GM12892 (cell line): ENCODE data around the gene NPHS1. TPM values are rescaled to one million over a fixed set of nuclear protein-coding genes. Genes with fewer than 3 reads are reported as not detected.
"Not testable (repeated sequence)": the region's sequence is repeated elsewhere in the genome, so short reads cannot be mapped to it uniquely, and the experiment has no call there.

Experiments used
- DNase-seq: peaks from one replicate; pipeline ENCODE4 v3.0.0; 2011; ENCODE audit not compliant: insufficient read length
- FAIRE-seq: peaks from 2 replicates; lab custom pipeline; 2011; peaks lifted over from hg19 to GRCh38; lab: Jason Lieb, UNC
- POLR2A ChIP-seq: IDR thresholded peaks from 2 replicates; pipeline ENCODE4 v1.6.1; 2011; ENCODE audit warnings: low read depth, low read length, control low read depth
- POLR2AphosphoS5 ChIP-seq: IDR thresholded peaks from 2 replicates; pipeline ENCODE4 v1.6.1; 2011; ENCODE audit warnings: low read depth, low read length, control low read depth
- TAF1 ChIP-seq: IDR thresholded peaks from 2 replicates; pipeline ENCODE4 v1.6.1; 2011; ENCODE audit warnings: low read depth, mild to moderate bottlenecking, control low read depth, low read length, borderline replicate concordance
- polyA plus RNA-seq: library from polyadenylated mRNA; unstranded; fragments of >200 nt; gene quantifications from one replicate; pipeline ENCODE4 v1.2.1, GENCODE V29; 2012; ENCODE audit warnings: missing spikeins, inconsistent platforms; ENCODE audit not compliant: missing spikeins

Gene NPHS1
- not detected for polyA plus RNA-seq

GRCh38 chr19:35852029-35852780 lies at the start of gene NPHS1:
Gene NPHS1, minus strand, starts transcription at chr19:35852504. Its CDS starts 667 bp downstream, at chr19:35851837.
- FAIRE-seq, result no peak
- DNase-seq, result no peak
- TF ChIP-seq POLR2AphosphoS5 (no peak), POLR2A (no peak), TAF1 (no peak)

- peak; percentile 88 for FAIRE-seq
- TF ChIP-seq POLR2AphosphoS5 (no peak), POLR2A (no peak), TAF1 (no peak)
- DNase-seq, result no peak
Measured at GRCh38 chr19:35901055-35901644, 48.8 kb upstream of the NPHS1 start.

GRCh38 chr19:35899547-35900214 lies 47.4 kb upstream of the NPHS1 start:
- TF ChIP-seq POLR2AphosphoS5 (peak; percentile 45; the same call in 1 of the 2 replicates), TAF1 (no peak), POLR2A (0 out of 2 replicates have a peak, but pooled peaks have one; percentile 21)
- FAIRE-seq, result peak; percentile 99
- peak; percentile 93 for DNase-seq

GRCh38 chr19:35898499-35898809 lies 46.1 kb upstream of the NPHS1 start:
- TF ChIP-seq POLR2A (no peak), TAF1 (no peak), POLR2AphosphoS5 (no peak)
- FAIRE-seq, result no peak
- DNase-seq, result no peak

GRCh38 chr19:35897706-35898451 lies 45.6 kb upstream of the NPHS1 start:
- TF ChIP-seq TAF1 (no peak), POLR2A (no peak), POLR2AphosphoS5 (no peak)
- DNase-seq, result no peak

GRCh38 chr19:35896643-35897040 lies 44.3 kb upstream of the NPHS1 start:
- no peak for DNase-seq
- FAIRE-seq, result no peak
- no peak for TF ChIP-seq TAF1

More at GRCh38 chr19:35897706-35898451, 45.6 kb upstream of the NPHS1 start:
- no peak for FAIRE-seq

- FAIRE-seq, result no peak
- no peak; the same call in 1 of the 2 replicates for TF ChIP-seq POLR2A
- TF ChIP-seq POLR2AphosphoS5, result 0 out of 2 replicates have a peak, but pooled peaks have one; percentile 21
- DNase-seq, result no peak
Measured at GRCh38 chr19:35895911-35896642, 43.8 kb upstream of the NPHS1 start.

- no peak for FAIRE-seq
- no peak; the same call in 1 of the 2 replicates for TF ChIP-seq POLR2A
- TF ChIP-seq POLR2AphosphoS5, result no peak
- no peak for TF ChIP-seq TAF1
Measured at GRCh38 chr19:35894342-35894741, 42.0 kb upstream of the NPHS1 start.

GRCh38 chr19:35891819-35892218 lies 39.5 kb upstream of the NPHS1 start:
- 0 out of 2 replicates have a peak, but pooled peaks have one; percentile 18 for TF ChIP-seq POLR2A
- not testable (repeated sequence) for FAIRE-seq, DNase-seq

More at GRCh38 chr19:35894342-35894741, 42.0 kb upstream of the NPHS1 start:
- no peak for DNase-seq

- TF ChIP-seq POLR2A, result peak; percentile 50
- no peak for TF ChIP-seq TAF1
- TF ChIP-seq POLR2AphosphoS5, result peak; percentile 44; the same call in 1 of the 2 replicates
- DNase-seq (no peak), FAIRE-seq (no peak)
Measured at GRCh38 chr19:35890113-35890650, 37.9 kb upstream of the NPHS1 start.
